Cardiac fibroblast (primary cell): ENCODE results near the gene UPF3A.
A peak's percentile ranks its signal among the peaks of the same experiment; 100 is the strongest.
"Not testable (repeated sequence)": the region's sequence is repeated elsewhere in the genome, so short reads cannot be mapped to it uniquely, and the experiment has no call there.

Source experiments
- DNase-seq, 2 donors: peaks; one replicate each; pipeline versions ENCODE4 v3.0.0 to v3.0.0-alpha.2; 2010; ENCODE audit warnings: low read depth in 2 of 2
- H3K4me3 ChIP-seq, 2 donors: replicated peaks in 1 of 2; 1 replicate in 1 of 2; 2 replicates in 1 of 2; pipeline ENCODE4 v1.5.1; 2011; ENCODE audit warnings: low read depth in 2 of 2, low read length in 2 of 2, mild to moderate bottlenecking in 2 of 2, moderate library complexity in 1 of 2
- TF ChIP-seq, protein P1 (sequence below): IDR thresholded peaks from one replicate; pipeline ENCODE4 v1.5.1; 2011; ENCODE audit warnings: low read depth, mild to moderate bottlenecking, low read length, inconsistent platforms

The UPF3A gene

DNA sequence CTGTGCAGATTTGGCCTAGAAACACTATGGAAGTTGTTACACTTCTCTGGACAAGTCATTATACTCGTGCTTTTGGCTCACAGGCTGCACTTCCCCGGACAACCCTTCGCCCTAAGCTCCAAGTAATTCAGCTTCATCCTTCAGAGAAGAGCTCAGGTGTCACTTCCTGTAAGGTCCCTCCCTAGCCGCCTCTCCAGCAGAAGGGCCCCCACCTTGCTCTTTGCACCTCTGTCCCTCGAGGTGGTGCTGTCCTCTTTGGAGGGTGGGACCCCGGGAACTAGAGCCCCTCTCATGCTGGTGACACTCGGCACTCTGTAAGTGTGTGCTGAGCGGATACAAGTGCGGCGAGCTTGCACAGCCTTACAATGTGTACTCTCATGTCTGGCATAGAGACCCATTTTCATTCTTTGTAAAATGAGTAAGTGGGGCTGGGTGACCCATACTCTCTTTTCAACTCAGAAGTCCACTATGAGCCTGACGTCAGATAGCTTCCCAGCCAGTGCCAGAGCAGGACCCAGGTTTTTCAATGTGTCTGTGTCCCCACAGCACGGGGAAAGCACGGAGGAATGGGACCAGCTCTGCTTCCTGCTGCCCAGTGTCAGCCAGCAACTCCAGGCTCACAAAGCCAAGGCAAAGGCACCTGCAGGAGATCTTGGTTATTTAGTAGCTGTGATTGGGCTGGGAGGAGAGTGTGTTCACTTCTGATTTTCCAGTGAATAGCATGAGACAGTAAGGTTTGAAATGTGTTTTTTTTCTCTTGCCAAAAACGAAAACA lies 59.8 kb downstream of the UPF3A start:
- TF ChIP-seq, protein P1, sequence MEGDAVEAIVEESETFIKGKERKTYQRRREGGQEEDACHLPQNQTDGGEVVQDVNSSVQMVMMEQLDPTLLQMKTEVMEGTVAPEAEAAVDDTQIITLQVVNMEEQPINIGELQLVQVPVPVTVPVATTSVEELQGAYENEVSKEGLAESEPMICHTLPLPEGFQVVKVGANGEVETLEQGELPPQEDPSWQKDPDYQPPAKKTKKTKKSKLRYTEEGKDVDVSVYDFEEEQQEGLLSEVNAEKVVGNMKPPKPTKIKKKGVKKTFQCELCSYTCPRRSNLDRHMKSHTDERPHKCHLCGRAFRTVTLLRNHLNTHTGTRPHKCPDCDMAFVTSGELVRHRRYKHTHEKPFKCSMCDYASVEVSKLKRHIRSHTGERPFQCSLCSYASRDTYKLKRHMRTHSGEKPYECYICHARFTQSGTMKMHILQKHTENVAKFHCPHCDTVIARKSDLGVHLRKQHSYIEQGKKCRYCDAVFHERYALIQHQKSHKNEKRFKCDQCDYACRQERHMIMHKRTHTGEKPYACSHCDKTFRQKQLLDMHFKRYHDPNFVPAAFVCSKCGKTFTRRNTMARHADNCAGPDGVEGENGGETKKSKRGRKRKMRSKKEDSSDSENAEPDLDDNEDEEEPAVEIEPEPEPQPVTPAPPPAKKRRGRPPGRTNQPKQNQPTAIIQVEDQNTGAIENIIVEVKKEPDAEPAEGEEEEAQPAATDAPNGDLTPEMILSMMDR, result no peak
- no peak for DNase-seq

DNA sequence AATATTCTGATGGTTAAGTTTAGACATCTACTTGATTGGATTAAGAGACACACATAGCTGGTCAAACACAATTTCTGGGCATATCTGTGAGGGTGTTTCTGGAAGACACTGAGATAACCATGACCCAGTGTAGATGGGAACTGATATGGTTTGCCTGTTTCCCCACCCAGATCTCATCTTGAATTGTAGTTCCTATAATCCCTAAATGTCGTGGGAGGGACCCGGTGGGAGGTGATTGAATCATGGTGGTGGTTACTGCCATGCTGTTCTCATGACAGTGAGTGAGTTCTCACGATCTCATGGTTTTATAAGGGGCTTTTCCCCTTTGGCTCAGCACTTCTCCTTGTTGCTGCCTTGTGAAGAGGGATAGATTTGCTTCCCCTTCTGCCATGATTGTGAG lies 65.9 kb downstream of the UPF3A start:
- H3K4me3 ChIP-seq, DNase-seq: not testable (repeated sequence)

More for the DNA sequence above, 59.8 kb downstream of the UPF3A start:
- no peak overlapping the region for H3K4me3 ChIP-seq

- TF ChIP-seq, protein P1, result peak; percentile 58
- peak in 1 of 2 donors; percentile 43 for DNase-seq
- H3K4me3 ChIP-seq, result not testable (repeated sequence)
Measured at GRCh38 chr13:114352763-114353162, 71.4 kb downstream of the UPF3A start.

- DNase-seq, H3K4me3 ChIP-seq: not testable (repeated sequence)
Measured at GRCh38 chr13:114353382-114353781, 72.0 kb downstream of the UPF3A start.
